GM08714 (cell line): ENCODE measurements around the gene ATP1A2.

ENCODE experiments used
- H3K4me3 ChIP-seq: fragments of 200-500 bp; sonication (Bioruptor generic); 2 replicates; pipeline ENCODE4 v1.5.1; 2014; ENCODE audit warnings: mild to moderate bottlenecking, low read length, inconsistent platforms
- ZNF274 ChIP-seq: IDR thresholded peaks from 2 replicates; pipeline ENCODE4 v1.6.1; 2012; ENCODE audit warnings: mild to moderate bottlenecking, low read depth, low read length

The ATP1A2 gene

GRCh38 chr1:160148121-160148520 is 32.6 kb downstream of the ATP1A2 start:
- H3K4me3 ChIP-seq, result no peak overlapping the region
- no peak for TF ChIP-seq ZNF274

- TF ChIP-seq ZNF274, result no peak
- no peak overlapping the region for H3K4me3 ChIP-seq
These were observed 33.7 kb downstream of the ATP1A2 start for GRCh38 chr1:160149233-160149632.

- no peak for TF ChIP-seq ZNF274
- no peak overlapping the region for H3K4me3 ChIP-seq
These were observed 34.2 kb downstream of the ATP1A2 start for GRCh38 chr1:160149716-160150115.

GRCh38 chr1:160151303-160151702 is 35.7 kb downstream of the ATP1A2 start, which contains the start of gene ATP1A4:
ATP1A4 (plus strand) TSS chr1:160151603; CDS start chr1:160152041, 438 bp downstream.
- TF ChIP-seq ZNF274, result no peak
- H3K4me3 ChIP-seq, result no peak within 1 kb of the TSS

GRCh38 chr1:160154790-160155189 is 39.2 kb downstream of the ATP1A2 start:
- no peak overlapping the region for H3K4me3 ChIP-seq
- no peak for TF ChIP-seq ZNF274

- no peak for TF ChIP-seq ZNF274
- no peak overlapping the region for H3K4me3 ChIP-seq
These were observed 40.8 kb downstream of the ATP1A2 start for GRCh38 chr1:160156361-160156760.

GRCh38 chr1:160157174-160157573 is 41.6 kb downstream of the ATP1A2 start:
- H3K4me3 ChIP-seq, result no peak overlapping the region
- no peak for TF ChIP-seq ZNF274

GRCh38 chr1:160158031-160158430 is 42.5 kb downstream of the ATP1A2 start:
- H3K4me3 ChIP-seq, result no peak overlapping the region
- no peak for TF ChIP-seq ZNF274

- TF ChIP-seq ZNF274, result no peak
- H3K4me3 ChIP-seq, result no peak overlapping the region
These were observed 43.0 kb downstream of the ATP1A2 start for GRCh38 chr1:160158534-160158933.

- no peak for TF ChIP-seq ZNF274
- no peak overlapping the region for H3K4me3 ChIP-seq
These were observed 44.3 kb downstream of the ATP1A2 start for GRCh38 chr1:160159846-160160245.

- no peak overlapping the region for H3K4me3 ChIP-seq
- no peak for TF ChIP-seq ZNF274
These were observed 46.6 kb downstream of the ATP1A2 start for GRCh38 chr1:160161965-160162705.

GRCh38 chr1:160162931-160163330 is 47.4 kb downstream of the ATP1A2 start:
- TF ChIP-seq ZNF274, result no peak
- no peak overlapping the region for H3K4me3 ChIP-seq

GRCh38 chr1:160163615-160164014 is 48.1 kb downstream of the ATP1A2 start:
- H3K4me3 ChIP-seq, result no peak overlapping the region
- TF ChIP-seq ZNF274, result no peak

- no peak for TF ChIP-seq ZNF274
- H3K4me3 ChIP-seq, result no peak overlapping the region
These were observed 48.6 kb downstream of the ATP1A2 start for GRCh38 chr1:160164121-160164520.

- no peak overlapping the region for H3K4me3 ChIP-seq
- no peak for TF ChIP-seq ZNF274
These were observed 50.8 kb downstream of the ATP1A2 start for GRCh38 chr1:160166166-160166868.
